Measurements from ENCODE around the gene GLE1.
"Not testable (repeated sequence)": the region's sequence is repeated elsewhere in the genome, so short reads cannot be mapped to it uniquely, and the experiment has no call there.

The GLE1 gene

GRCh38 chr9:128505414-128505765 is 871 bp downstream of the GLE1 start:
- in situ Hi-C loops (cut with HindIII; ENCODE audit: low sequenced_read_pairs), result no loop called here
- H3K4me3 ChIP-seq (ENCODE audit: low read depth, low read length), result peak overlapping the region; percentile 96
- DNase-seq (ENCODE audit: low read depth, low spot score), result peak; percentile 12
- no peak for TF ChIP-seq CTCF (IDR thresholded peaks at IDR 0.05; ENCODE audit: low read depth, low read length)

- DNase-seq (ENCODE audit: low read depth, low spot score); H3K4me3 ChIP-seq (ENCODE audit: low read depth, low read length); in situ Hi-C loops (cut with HindIII; ENCODE audit: low sequenced_read_pairs): not testable (repeated sequence)
These were observed 1.4 kb downstream of the GLE1 start for GRCh38 chr9:128505906-128506305.

GRCh38 chr9:128512820-128513219 is 8.3 kb downstream of the GLE1 start:
- H3K4me3 ChIP-seq (ENCODE audit: low read depth, low read length), result no peak overlapping the region
- no peak for TF ChIP-seq CTCF (IDR thresholded peaks at IDR 0.05; ENCODE audit: low read depth, low read length)
- DNase-seq (ENCODE audit: low read depth, low spot score), result no peak
- in situ Hi-C loops (cut with HindIII; ENCODE audit: low sequenced_read_pairs), result no loop called here

- TF ChIP-seq CTCF (IDR thresholded peaks at IDR 0.05; ENCODE audit: low read depth, low read length), result no peak
- H3K4me3 ChIP-seq (ENCODE audit: low read depth, low read length), result no peak overlapping the region
- in situ Hi-C loops (cut with HindIII; ENCODE audit: low sequenced_read_pairs), result no loop called here
- DNase-seq (ENCODE audit: low read depth, low spot score), result no peak
These were observed 17.4 kb downstream of the GLE1 start for GRCh38 chr9:128521956-128522355.

- in situ Hi-C loops (cut with HindIII; ENCODE audit: low sequenced_read_pairs), result no loop called here
- peak; percentile 62 for DNase-seq (ENCODE audit: low read depth, low spot score)
- TF ChIP-seq CTCF (IDR thresholded peaks at IDR 0.05; ENCODE audit: low read depth, low read length), result no peak
- H3K4me3 ChIP-seq (ENCODE audit: low read depth, low read length), result no peak overlapping the region
These were observed 18.8 kb downstream of the GLE1 start for GRCh38 chr9:128523199-128523925.

GRCh38 chr9:128526720-128527119 is 22.2 kb downstream of the GLE1 start:
- TF ChIP-seq CTCF (IDR thresholded peaks at IDR 0.05; ENCODE audit: low read depth, low read length), result no peak
- no peak overlapping the region for H3K4me3 ChIP-seq (ENCODE audit: low read depth, low read length)
- no peak for DNase-seq (ENCODE audit: low read depth, low spot score)
- in situ Hi-C loops (cut with HindIII; ENCODE audit: low sequenced_read_pairs), result no loop called here

- in situ Hi-C loops (cut with HindIII; ENCODE audit: low sequenced_read_pairs), result no loop called here
- no peak for TF ChIP-seq CTCF (IDR thresholded peaks at IDR 0.05; ENCODE audit: low read depth, low read length)
- no peak for DNase-seq (ENCODE audit: low read depth, low spot score)
- no peak overlapping the region for H3K4me3 ChIP-seq (ENCODE audit: low read depth, low read length)
These were observed 24.1 kb downstream of the GLE1 start for GRCh38 chr9:128528445-128529160.

Measured in astrocyte of the spinal cord (primary cell).